Vagina (tissue), 2 donors: ENCODE measurements around the gene KIF23. TPM values are rescaled to one million over a fixed set of nuclear protein-coding genes. Genes with fewer than 3 reads are reported as not detected.

Experiments
- DNase-seq, 2 donors: peaks; one replicate each; pipeline ENCODE4 v3.0.0-alpha.2; 2017; ENCODE audit errors: extremely low spot score in 2 of 2
- H3K27ac ChIP-seq: fragments of 200-600 bp; sonication (generic); one replicate; pipeline ENCODE4 v1.5.1; 2019
- H3K27me3 ChIP-seq: fragments of 200-600 bp; sonication (generic); one replicate; pipeline ENCODE4 v1.5.1; 2019
- H3K36me3 ChIP-seq, 2 donors: fragments of 200-600 bp; sonication (generic); one replicate each; pipeline ENCODE4 v1.5.1; 2017 to 2019
- H3K4me1 ChIP-seq: fragments of 200-600 bp; sonication (generic); one replicate; pipeline ENCODE4 v1.5.1; 2019
- H3K4me3 ChIP-seq, 2 donors: fragments of 200-600 bp; sonication (generic); 1 replicate in 1 of 2; 2 replicates in 1 of 2; pipeline ENCODE4 v1.5.1; 2016 to 2019
- H3K9me3 ChIP-seq: fragments of 200-600 bp; sonication (generic); one replicate; pipeline ENCODE4 v1.5.1; 2019
- CTCF ChIP-seq, 3 experiments: fragments of 450-650 bp in 2 of 3; fragments of 200-600 bp in 1 of 3; sonication (generic) in 1 of 3; IDR thresholded peaks; one replicate each; pipeline ENCODE4 v1.5.1; 2017 to 2019; ENCODE audit warnings: antibody characterized with exemption in 3 of 3, mild to moderate bottlenecking in 2 of 3, moderate library complexity in 2 of 3
- POLR2A ChIP-seq, 2 donors: fragments of 450-650 bp; IDR thresholded peaks; one replicate each; pipeline ENCODE4 v1.6.1; 2017; ENCODE audit warnings: antibody characterized with exemption in 2 of 2, mild to moderate bottlenecking in 2 of 2, moderate library complexity in 2 of 2
- POLR2AphosphoS5 ChIP-seq, 2 donors: sonication (generic); formaldehyde crosslinking; IDR thresholded peaks; one replicate each; pipeline ENCODE4 v1.9.0; 2017; ENCODE audit warnings: antibody characterized with exemption in 2 of 2, mild to moderate bottlenecking in 2 of 2, low read depth in 1 of 2; ENCODE audit not compliant: insufficient read depth in 1 of 2
- intact Hi-C: fragments of 100-400 bp; cut with DNase I; formaldehyde crosslinking; loops from one replicate; pipeline ENCODE4 v1.15.1; 2023
- total RNA-seq: library from RNA; depleted of rRNA; stranded (reverse); fragments of >200 nt; gene quantifications from one replicate; pipeline ENCODE4 v1.2.3, GENCODE V29; 2016

Gene KIF23
- total RNA-seq, 1 donor from 2014 or later = 7.4 TPM

- Histone ChIP-seq H3K9me3 (no peaks in the 10 kb centered on the region), H3K27ac (no peak overlapping the region), H3K4me3 (no peak overlapping the region), H3K36me3 (peaks cover 0 to 26% of the 10 kb centered on the region in 2 donors), H3K27me3 (no peaks in the 10 kb centered on the region), H3K4me1 (peaks cover 42% of the 10 kb centered on the region)
- intact Hi-C loops = no loop called here
- no peak for TF ChIP-seq POLR2A (IDR thresholded peaks at IDR 0.05)
- TF ChIP-seq CTCF (IDR thresholded peaks at IDR 0.05) = no peak
- TF ChIP-seq POLR2AphosphoS5 (IDR thresholded peaks at IDR 0.05; ENCODE audit: insufficient read depth in 1 of 2, low read depth in 1 of 2) = no peak
- DNase-seq = no peak
Observed at GRCh38 chr15:69456208-69457166, 42.3 kb downstream of the KIF23 start.

- Histone ChIP-seq H3K4me1 (peaks cover 45% of the 10 kb centered on the region), H3K27ac (no peak overlapping the region), H3K27me3 (no peaks in the 10 kb centered on the region), H3K4me3 (no peak overlapping the region), H3K9me3 (no peaks in the 10 kb centered on the region), H3K36me3 (peaks cover 0 to 26% of the 10 kb centered on the region in 2 donors)
- no peak for TF ChIP-seq POLR2AphosphoS5 (IDR thresholded peaks at IDR 0.05; ENCODE audit: insufficient read depth in 1 of 2, low read depth in 1 of 2)
- TF ChIP-seq POLR2A (IDR thresholded peaks at IDR 0.05) = no peak
- TF ChIP-seq CTCF (IDR thresholded peaks at IDR 0.05) = no peak
- DNase-seq = no peak
- intact Hi-C loops = no loop called here
Observed at GRCh38 chr15:69457304-69458280, 43.4 kb downstream of the KIF23 start.

GRCh38 chr15:69459066-69459465 lies 44.9 kb downstream of the KIF23 start:
- Histone ChIP-seq H3K36me3 (peaks cover 0 to 26% of the 10 kb centered on the region in 2 donors), H3K9me3 (no peaks in the 10 kb centered on the region), H3K27me3 (no peaks in the 10 kb centered on the region), H3K4me1 (peaks cover 46% of the 10 kb centered on the region), H3K27ac (no peak overlapping the region), H3K4me3 (no peak overlapping the region)
- TF ChIP-seq POLR2A (IDR thresholded peaks at IDR 0.05) (no peak), CTCF (IDR thresholded peaks at IDR 0.05) (no peak), POLR2AphosphoS5 (IDR thresholded peaks at IDR 0.05; ENCODE audit: insufficient read depth in 1 of 2, low read depth in 1 of 2) (no peak)
- intact Hi-C loops = no loop called here
- no peak for DNase-seq

GRCh38 chr15:69460481-69460880 lies 46.3 kb downstream of the KIF23 start:
- peaks cover 32% of the 10 kb centered on the region for H3K4me1 ChIP-seq
- intact Hi-C loops = no loop called here
- no peak for TF ChIP-seq POLR2AphosphoS5 (IDR thresholded peaks at IDR 0.05; ENCODE audit: insufficient read depth in 1 of 2, low read depth in 1 of 2)
- TF ChIP-seq CTCF (IDR thresholded peaks at IDR 0.05) = no peak
- no peak for TF ChIP-seq POLR2A (IDR thresholded peaks at IDR 0.05)
- H3K4me3 ChIP-seq = no peak overlapping the region
- H3K9me3 ChIP-seq = no peaks in the 10 kb centered on the region
- peaks cover 0 to 16% of the 10 kb centered on the region in 2 donors for H3K36me3 ChIP-seq
- no peaks in the 10 kb centered on the region for H3K27me3 ChIP-seq
- H3K27ac ChIP-seq = no peak overlapping the region
- no peak for DNase-seq
